ENCODE data around the gene EHBP1L1. TPM values are rescaled to one million over a fixed set of nuclear protein-coding genes. Genes with fewer than 3 reads are reported as not detected.

The EHBP1L1 gene
- total and polyA plus RNA-seq, 2 of the 8 experiments (the other 6 are each of a cell fraction or from before 2014, with no cell fraction given) = 4.3 to 6.6 TPM

DNA sequence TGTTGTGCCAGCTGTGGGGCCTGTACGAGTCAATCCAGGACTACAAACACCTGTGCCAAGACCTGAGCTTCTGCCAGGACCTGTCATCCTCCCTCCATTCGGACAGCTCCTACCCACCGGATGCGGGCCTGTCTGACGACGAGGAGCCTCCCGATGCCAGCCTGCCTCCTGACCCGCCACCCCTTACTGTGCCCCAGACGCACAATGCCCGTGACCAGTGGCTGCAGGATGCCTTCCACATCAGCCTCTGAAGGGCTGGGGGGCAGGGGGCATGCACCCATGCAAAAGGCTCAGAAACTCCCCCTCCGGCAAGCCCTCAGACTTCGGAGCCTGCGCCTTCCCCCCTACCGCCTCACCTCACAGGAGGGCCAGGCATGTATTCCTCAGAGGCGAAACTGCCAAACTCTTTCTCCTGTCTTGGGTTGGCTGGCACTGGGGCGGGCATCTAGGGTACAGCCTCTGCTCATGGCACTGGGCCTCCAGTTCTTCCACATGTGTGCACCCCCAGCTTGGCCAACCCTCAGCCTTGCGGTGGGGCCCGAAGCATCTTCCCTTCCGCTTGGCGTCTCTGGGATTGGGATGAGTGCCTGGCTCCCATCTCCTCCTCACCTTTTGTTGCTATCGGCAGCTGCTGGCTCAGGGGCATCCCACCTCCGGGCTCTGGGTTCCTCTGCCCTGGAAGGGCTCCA is 2.3 kb upstream of the EHBP1L1 start:
- Histone ChIP-seq H3K9ac (replicated peaks in 1 of 4; ENCODE audit: extremely low read depth in 1 of 4, low read depth in 3 of 4, low read length in 3 of 4) (no peak overlapping the region), H3K4me2 (ENCODE audit: insufficient read depth in 1 of 2, low read depth in 2 of 2, low read length in 2 of 2) (peak overlapping the region; percentile 72 to 80; a peak in 3 of 4 replicates), H2BK12ac (ENCODE audit: low read depth, low read length) (no peak overlapping the region), H3K18ac (ENCODE audit: extremely low read depth, low read length) (no peak overlapping the region), H3K9me3 (ENCODE audit: insufficient read depth in 2 of 2, low read depth in 1 of 2, low read length in 1 of 2) (no peaks in the 10 kb centered on the region), H2AK5ac (ENCODE audit: low read depth, low read length) (no peak overlapping the region), H4K5ac (ENCODE audit: insufficient read length, low read depth, low read length) (no peak overlapping the region), H2AFZ (ENCODE audit: low read length) (no peak overlapping the region), H3K27ac (ENCODE audit: low read depth, low read length) (no peak overlapping the region), H3K4me1 (replicated peaks in 1 of 4; ENCODE audit: control insufficient read depth in 3 of 4, insufficient read depth in 4 of 4, low read length in 3 of 4) (peaks cover 13 to 38% (median 22%) of the 10 kb centered on the region in 4 experiments), H3K79me2 (ENCODE audit: control insufficient read depth in 1 of 2, insufficient read depth in 2 of 2, low read length in 2 of 2) (peaks cover 0 to 11% of the 10 kb centered on the region in 2 experiments; a peak in 1 of 4 replicates), H3K56ac (replicated peaks; ENCODE audit: insufficient read length, low read depth, low read length) (no peak overlapping the region), H3K4ac (replicated peaks; ENCODE audit: insufficient read length, low read depth, low read length) (no peak overlapping the region), H3K36me3 (ENCODE audit: control insufficient read depth in 2 of 4, insufficient read depth in 4 of 4, low read length in 3 of 4) (no peaks in the 10 kb centered on the region), H4K8ac (ENCODE audit: extremely low read depth, insufficient read depth, low read length) (peak overlapping the region; percentile 29; the same call in 1 of the 2 replicates), H4K91ac (replicated peaks; ENCODE audit: insufficient read length, low read length) (no peak overlapping the region), H2BK20ac (ENCODE audit: low read length) (no peak overlapping the region), H3K23me2 (ENCODE audit: low read depth, low read length) (peaks cover 14% of the 10 kb centered on the region; the same call in 1 of the 2 replicates), H3K27me3 (replicated peaks in 1 of 4; ENCODE audit: control insufficient read depth in 3 of 4, extremely low read depth in 1 of 4, insufficient read depth in 3 of 4, low read length in 3 of 4) (peaks cover 8 to 39% (median 28%) of the 10 kb centered on the region in 4 experiments), H2BK120ac (replicated peaks; ENCODE audit: low read depth, low read length) (no peak overlapping the region), H2BK15ac (ENCODE audit: low read length) (no peak overlapping the region), H3K14ac (ENCODE audit: insufficient read length) (no peak overlapping the region), H2BK5ac (ENCODE audit: low read depth, low read length) (no peak overlapping the region), H3K23ac (ENCODE audit: insufficient read length) (no peak overlapping the region), H3K4me3 (ENCODE audit: extremely low read depth in 1 of 4, insufficient read depth in 2 of 4, low read depth in 3 of 4, low read length in 4 of 4) (peak overlapping the region in 1 of 4 experiments; percentile 91; a peak in 2 of 8 replicates), H3K79me1 (ENCODE audit: low read depth, low read length) (peaks cover 2% of the 10 kb centered on the region; the same call in 1 of the 2 replicates), H4K20me1 (replicated peaks in 1 of 2; ENCODE audit: control insufficient read depth in 1 of 2, insufficient read depth in 2 of 2, low read length in 2 of 2) (peaks cover 15 to 21% of the 10 kb centered on the region in 2 experiments)
- POLR2A ChIA-PET (ENCODE audit: partially characterized antibody) = interaction anchor here (0.7 to 3.4 kb wide), 10 partner anchors 12 to 74 kb away, joined by 3 to 25 read pairs (median 8); partner anchors contain the start of gene MAP3K11
- TF ChIP-seq CHD2 (IDR thresholded peaks at IDR 0.05; ENCODE audit: low read length) (no peak), KDM5A (IDR thresholded peaks at IDR 0.05; ENCODE audit: low read length) (no peak), NANOG (IDR thresholded peaks at IDR 0.05; ENCODE audit: insufficient read depth, low read depth, low read length, poor library complexity, severe bottlenecking) (no peak), MAX (IDR thresholded peaks at IDR 0.05) (no peak)
- FAIRE-seq (no peak), DNase-seq (ENCODE audit: low read depth in 1 of 2, low spot score in 2 of 2) (no peak)
- WGBS, 2 experiments (ENCODE audit: extremely low coverage in 1 of 2, insufficient coverage in 1 of 2, insufficient read length in 1 of 2, insufficient replicate concordance in 2 of 2, low coverage in 1 of 2, low lambda C conversion rate in 2 of 2, missing lambda C conversion rate in 1 of 2) = 87% methylated on average over 18 of the region's 22 CpGs; no CpG with 5 or more reads in 1 of the 2 experiments
- CTCF ChIA-PET (ENCODE audit: partially characterized antibody) = interaction anchor here (1.0 to 16.3 kb wide), 11 partner anchors 13 to 74 kb away, joined by 3 to 284 read pairs (median 19); partner anchors contain the start of genes KCNK7, LTBP3, PCNX3 and SCYL1
